GM12878 (cell line): ENCODE results near the gene PCBD1. TPM values are rescaled to one million over a fixed set of nuclear protein-coding genes. Genes with fewer than 3 reads are reported as not detected.
A peak's percentile ranks its signal among the peaks of the same experiment; 100 is the strongest.

Source experiments
- ATF7 ChIP-seq: fragments of 450-650 bp; IDR thresholded peaks from 2 replicates; pipeline ENCODE4 v1.6.1; 2016; ENCODE audit warnings: low read depth, mild to moderate bottlenecking
- BCL11A ChIP-seq: IDR thresholded peaks from 2 replicates; pipeline ENCODE4 v1.6.1; 2011; ENCODE audit warnings: low read depth, low read length
- BRCA1 ChIP-seq: IDR thresholded peaks from 2 replicates; pipeline ENCODE4 v1.6.1; 2011; ENCODE audit warnings: low read depth, low read length, improper control_type of control experiment
- ELK1 ChIP-seq: IDR thresholded peaks from 2 replicates; pipeline ENCODE4 v1.6.1; 2012; ENCODE audit warnings: low read depth, low read length, improper control_type of control experiment
- EZH2 ChIP-seq: IDR thresholded peaks from 2 replicates; pipeline ENCODE4 v1.6.1; 2012; ENCODE audit warnings: low read depth, mild to moderate bottlenecking, control low read depth, inconsistent platforms, low read length, borderline replicate concordance; ENCODE audit not compliant: control insufficient read depth
- HDAC2 ChIP-seq: fragments of 200-600 bp; sonication (generic); IDR thresholded peaks from 2 replicates; pipeline ENCODE4 v1.6.1; 2017
- IRF4 ChIP-seq: IDR thresholded peaks from 2 replicates; pipeline ENCODE4 v1.6.1; 2011; ENCODE audit warnings: low read depth, low read length
- KDM1A ChIP-seq: fragments of 200-600 bp; sonication (generic); IDR thresholded peaks from 2 replicates; pipeline ENCODE4 v1.6.1; 2016; ENCODE audit warnings: borderline replicate concordance
- MXI1 ChIP-seq: fragments of 150-350 bp; IDR thresholded peaks from 2 replicates; pipeline ENCODE4 v1.6.1; 2011; ENCODE audit warnings: low read depth, mild to moderate bottlenecking, inconsistent platforms, low read length, improper control_type of control experiment
- NFYB ChIP-seq: IDR thresholded peaks from 2 replicates; pipeline ENCODE4 v1.6.1; 2011; ENCODE audit warnings: low read depth, mild to moderate bottlenecking, low read length, improper control_type of control experiment, moderate library complexity; ENCODE audit not compliant: insufficient read depth
- NR2F1 ChIP-seq: fragments of 450-650 bp; conservative IDR thresholded peaks from 2 replicates; pipeline ENCODE4 v1.6.1; 2017; ENCODE audit warnings: mild to moderate bottlenecking
- PAX5 ChIP-seq: IDR thresholded peaks from 2 replicates; pipeline ENCODE4 v1.6.1; 2011; ENCODE audit warnings: low read depth, low read length, borderline replicate concordance
- PAX8 ChIP-seq: fragments of 450-650 bp; IDR thresholded peaks from 2 replicates; pipeline ENCODE4 v1.6.1; 2017; ENCODE audit warnings: mild to moderate bottlenecking, moderate library complexity
- RB1 ChIP-seq: fragments of 450-650 bp; formaldehyde crosslinking; IDR thresholded peaks from 2 replicates; pipeline ENCODE4 v1.6.1; 2017; ENCODE audit warnings: mild to moderate bottlenecking, borderline replicate concordance
- RUNX3 ChIP-seq: IDR thresholded peaks from 2 replicates; pipeline ENCODE4 v1.6.1; 2012; ENCODE audit warnings: low read length, inconsistent platforms
- SMARCA5 ChIP-seq: fragments of 450-650 bp; IDR thresholded peaks from 2 replicates; pipeline ENCODE4 v1.6.1; 2017; ENCODE audit warnings: mild to moderate bottlenecking
- SREBF2 ChIP-seq: IDR thresholded peaks from 2 replicates; pipeline ENCODE4 v1.6.1; 2012; ENCODE audit warnings: mild to moderate bottlenecking, low read length
- TAF1 ChIP-seq: IDR thresholded peaks from 2 replicates; pipeline ENCODE4 v1.6.1; 2011; ENCODE audit warnings: mild to moderate bottlenecking, low read depth, low read length, borderline replicate concordance
- TCF12 ChIP-seq: IDR thresholded peaks from 2 replicates; pipeline ENCODE4 v1.6.1; 2011; ENCODE audit warnings: low read depth, mild to moderate bottlenecking, low read length
- ZBTB40 ChIP-seq: fragments of 450-650 bp; IDR thresholded peaks from 2 replicates; pipeline ENCODE4 v1.6.1; 2016; ENCODE audit warnings: mild to moderate bottlenecking, moderate library complexity, borderline replicate concordance
- ZNF274 ChIP-seq: IDR thresholded peaks from one replicate; pipeline ENCODE4 v1.8.0; 2011; ENCODE audit not compliant: insufficient read length, insufficient read depth
- ZNF384 ChIP-seq: IDR thresholded peaks from 2 replicates; pipeline ENCODE4 v1.6.1; 2012; ENCODE audit warnings: low read depth, mild to moderate bottlenecking, low read length, improper control_type of control experiment, borderline replicate concordance
- polyA plus RNA-seq, 11 experiments: library from polyadenylated mRNA; depleted of rRNA in 4 of 11; unstranded in 6 of 11; stranded (reverse) in 5 of 11; fragments of >200 nt; fragmentation: Nextera tagmentation in 4 of 11; fragmentation: Illumina TruSeq in 1 of 11; extraction: Ambion mirVana in 4 of 11; extraction: Trizol in 1 of 11; gene quantifications; 1 replicate in 1 of 11; 2 replicates in 10 of 11; pipeline versions ENCODE4 v1.2.1 to v1.2.3, GENCODE V29; 2011 to 2016; ENCODE audit warnings: inconsistent platforms in 2 of 11, missing spikeins in 2 of 11, low read depth in 1 of 11
- total RNA-seq, 4 experiments: library from RNA; depleted of rRNA in 3 of 4; stranded (reverse); fragments of >200 nt in 3 of 4; fragmentation: Illumina TruSeq in 1 of 4; extraction: Trizol in 1 of 4; gene quantifications; 2 replicates each; pipeline versions ENCODE4 v1.2.1 to v1.2.3, GENCODE V29; 2013 to 2021
- TF ChIP-seq, protein P1 (sequence below): fragments of 450-650 bp; IDR thresholded peaks from 2 replicates; pipeline ENCODE4 v1.6.1; 2016; ENCODE audit warnings: mild to moderate bottlenecking
- TF ChIP-seq, protein P2 (sequence below): fragments of 450-650 bp; IDR thresholded peaks from 2 replicates; pipeline ENCODE4 v1.6.1; 2017; ENCODE audit warnings: borderline replicate concordance

The PCBD1 gene
- total and polyA plus RNA-seq, 10 of the 15 experiments (the other 5 are each of a cell fraction or from before 2014, with no cell fraction given) = 5.6 to 66.8 (median 34.2) TPM

DNA sequence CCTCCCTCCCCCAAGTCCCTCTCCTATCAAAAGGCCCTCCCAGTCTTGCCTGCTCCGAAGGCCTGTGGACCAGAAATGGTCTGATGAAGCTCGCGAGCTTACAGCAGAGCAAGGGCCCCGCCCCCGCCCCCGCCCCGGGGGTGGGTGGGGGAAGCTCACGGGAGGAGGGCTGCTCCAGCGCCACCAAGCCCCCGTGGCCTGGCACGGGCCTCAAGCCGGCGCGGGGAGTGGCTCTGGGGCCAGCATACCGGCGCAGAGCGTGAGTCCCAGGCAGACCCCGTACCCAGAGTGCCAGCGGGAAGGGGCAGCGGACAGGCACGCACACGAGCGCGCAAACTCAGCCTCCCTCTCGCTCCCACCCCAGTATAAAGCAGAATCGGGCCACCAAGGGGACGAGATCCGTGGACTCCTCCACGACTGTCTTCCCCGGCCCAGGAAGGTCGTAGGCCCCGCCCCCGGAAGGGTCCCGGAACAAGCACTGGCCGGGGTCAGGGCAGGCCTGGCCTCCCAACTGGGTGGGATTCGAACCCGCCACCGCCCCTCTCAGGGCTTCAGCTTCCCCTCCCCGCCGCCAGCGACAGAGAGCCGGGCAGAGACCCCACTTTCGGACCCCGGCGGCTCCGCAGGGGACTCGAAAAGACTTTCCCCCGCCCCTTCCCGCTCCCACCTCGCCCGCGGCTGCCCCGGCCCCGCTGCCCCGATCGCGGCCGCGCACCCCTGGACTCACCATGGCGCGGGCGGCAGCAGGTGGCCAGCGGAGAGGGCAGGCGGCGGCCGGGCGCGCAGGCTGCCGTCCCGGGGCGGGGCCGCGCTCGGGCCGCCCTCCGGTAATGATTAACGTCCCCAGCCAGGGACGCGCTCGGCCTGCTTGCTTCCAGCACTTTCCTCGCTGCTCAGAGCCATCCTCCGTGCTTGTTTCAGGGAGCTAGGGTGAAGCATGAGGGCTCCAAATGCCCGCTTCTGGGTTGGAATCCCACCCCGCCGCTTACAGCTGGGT, at the start of gene PCBD1 (continued):
- no peak for TF ChIP-seq NFYB
- TF ChIP-seq, protein P1, sequence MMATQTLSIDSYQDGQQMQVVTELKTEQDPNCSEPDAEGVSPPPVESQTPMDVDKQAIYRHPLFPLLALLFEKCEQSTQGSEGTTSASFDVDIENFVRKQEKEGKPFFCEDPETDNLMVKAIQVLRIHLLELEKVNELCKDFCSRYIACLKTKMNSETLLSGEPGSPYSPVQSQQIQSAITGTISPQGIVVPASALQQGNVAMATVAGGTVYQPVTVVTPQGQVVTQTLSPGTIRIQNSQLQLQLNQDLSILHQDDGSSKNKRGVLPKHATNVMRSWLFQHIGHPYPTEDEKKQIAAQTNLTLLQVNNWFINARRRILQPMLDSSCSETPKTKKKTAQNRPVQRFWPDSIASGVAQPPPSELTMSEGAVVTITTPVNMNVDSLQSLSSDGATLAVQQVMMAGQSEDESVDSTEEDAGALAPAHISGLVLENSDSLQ = no peak
- TF ChIP-seq SREBF2 = no peak
- TF ChIP-seq NR2F1 = peak; percentile 63; the same call in 1 of the 2 replicates
- TF ChIP-seq BCL11A = no peak
- no peak for TF ChIP-seq HDAC2
- no peak for TF ChIP-seq ZNF274
- no peak for TF ChIP-seq TCF12
- no peak for TF ChIP-seq ELK1
- TF ChIP-seq ATF7 = no peak
- no peak for TF ChIP-seq RUNX3
- no peak for TF ChIP-seq IRF4
- no peak for TF ChIP-seq KDM1A
- TF ChIP-seq EZH2 = no peak
- no peak for TF ChIP-seq ZBTB40
- TF ChIP-seq SMARCA5 = peak; percentile 12; the same call in 1 of the 2 replicates
- no peak for TF ChIP-seq TAF1
- no peak for TF ChIP-seq ZNF384
- TF ChIP-seq PAX8 = no peak
- TF ChIP-seq RB1 = no peak
- TF ChIP-seq PAX5 = no peak
- TF ChIP-seq MXI1 = no peak
- TF ChIP-seq, protein P2, sequence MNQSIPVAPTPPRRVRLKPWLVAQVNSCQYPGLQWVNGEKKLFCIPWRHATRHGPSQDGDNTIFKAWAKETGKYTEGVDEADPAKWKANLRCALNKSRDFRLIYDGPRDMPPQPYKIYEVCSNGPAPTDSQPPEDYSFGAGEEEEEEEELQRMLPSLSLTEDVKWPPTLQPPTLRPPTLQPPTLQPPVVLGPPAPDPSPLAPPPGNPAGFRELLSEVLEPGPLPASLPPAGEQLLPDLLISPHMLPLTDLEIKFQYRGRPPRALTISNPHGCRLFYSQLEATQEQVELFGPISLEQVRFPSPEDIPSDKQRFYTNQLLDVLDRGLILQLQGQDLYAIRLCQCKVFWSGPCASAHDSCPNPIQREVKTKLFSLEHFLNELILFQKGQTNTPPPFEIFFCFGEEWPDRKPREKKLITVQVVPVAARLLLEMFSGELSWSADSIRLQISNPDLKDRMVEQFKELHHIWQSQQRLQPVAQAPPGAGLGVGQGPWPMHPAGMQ = no peak
- TF ChIP-seq BRCA1 = no peak
